Head of caudate nucleus (tissue), 42 donors: Measurements from ENCODE around the gene SSH2.

Experiments used
- DNase-seq, 42 donors: peaks; one replicate each; pipeline versions ENCODE4 v3.0.0 to v3.0.0-alpha.2; 2020 to 2021; ENCODE audit warnings: mixed read lengths in 7 of 42
- intact Hi-C: fragments of 100-400 bp; cut with DNase I; formaldehyde crosslinking; loops from one replicate; pipeline ENCODE4 v1.15.0; 2022

SSH2 gene

DNA sequence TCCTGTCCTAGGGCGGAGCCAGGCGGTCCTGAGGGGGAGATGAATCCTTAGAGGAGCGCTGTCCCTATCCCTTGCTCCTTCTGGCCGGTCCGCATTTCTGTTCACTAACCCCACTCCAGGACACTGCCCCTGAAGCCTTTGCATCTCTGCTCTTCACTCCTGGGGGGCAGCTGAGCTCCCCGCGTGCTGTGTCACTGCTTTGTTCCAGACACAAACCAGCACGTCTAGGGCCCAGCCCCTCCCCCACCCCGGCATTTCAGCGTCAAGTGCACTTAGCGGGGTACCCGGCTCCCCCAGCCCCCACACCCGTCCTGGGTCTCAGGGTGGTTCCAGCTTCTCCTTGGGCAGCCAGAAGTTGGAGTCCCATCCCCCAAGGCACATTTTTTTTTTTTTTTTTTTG, 316.2 kb downstream of the SSH2 start:
- intact Hi-C loops, result no loop called here
- peak in 2 of 42 donors; percentile 36 to 38 for DNase-seq

DNA sequence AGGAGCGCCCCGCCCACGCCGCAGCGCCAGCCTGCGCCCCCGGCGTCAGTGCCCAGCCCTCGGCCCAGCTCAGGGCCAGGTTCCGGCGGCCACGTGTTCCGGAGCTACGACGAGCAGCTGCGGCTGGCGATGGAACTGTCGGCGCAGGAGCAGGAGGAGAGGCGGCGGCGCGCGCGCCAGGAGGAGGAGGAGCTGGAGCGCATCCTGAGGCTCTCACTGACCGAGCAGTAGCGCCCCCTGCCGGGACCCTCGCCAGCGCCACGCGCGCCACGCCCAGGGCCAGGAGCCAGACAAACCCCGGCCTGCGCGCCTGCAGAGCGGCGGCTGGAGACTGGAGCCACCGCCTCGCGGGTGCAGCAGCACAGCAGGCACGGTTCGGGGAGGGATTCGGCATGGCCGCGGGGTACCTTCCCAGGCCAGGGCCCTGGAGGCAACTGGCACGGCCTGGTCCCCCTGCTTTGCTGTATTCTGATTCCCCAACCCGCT, 316.6 kb downstream of the SSH2 start:
- peak; percentile 86 to 98 (median 95) for DNase-seq
- intact Hi-C loops, result no loop called here

DNA sequence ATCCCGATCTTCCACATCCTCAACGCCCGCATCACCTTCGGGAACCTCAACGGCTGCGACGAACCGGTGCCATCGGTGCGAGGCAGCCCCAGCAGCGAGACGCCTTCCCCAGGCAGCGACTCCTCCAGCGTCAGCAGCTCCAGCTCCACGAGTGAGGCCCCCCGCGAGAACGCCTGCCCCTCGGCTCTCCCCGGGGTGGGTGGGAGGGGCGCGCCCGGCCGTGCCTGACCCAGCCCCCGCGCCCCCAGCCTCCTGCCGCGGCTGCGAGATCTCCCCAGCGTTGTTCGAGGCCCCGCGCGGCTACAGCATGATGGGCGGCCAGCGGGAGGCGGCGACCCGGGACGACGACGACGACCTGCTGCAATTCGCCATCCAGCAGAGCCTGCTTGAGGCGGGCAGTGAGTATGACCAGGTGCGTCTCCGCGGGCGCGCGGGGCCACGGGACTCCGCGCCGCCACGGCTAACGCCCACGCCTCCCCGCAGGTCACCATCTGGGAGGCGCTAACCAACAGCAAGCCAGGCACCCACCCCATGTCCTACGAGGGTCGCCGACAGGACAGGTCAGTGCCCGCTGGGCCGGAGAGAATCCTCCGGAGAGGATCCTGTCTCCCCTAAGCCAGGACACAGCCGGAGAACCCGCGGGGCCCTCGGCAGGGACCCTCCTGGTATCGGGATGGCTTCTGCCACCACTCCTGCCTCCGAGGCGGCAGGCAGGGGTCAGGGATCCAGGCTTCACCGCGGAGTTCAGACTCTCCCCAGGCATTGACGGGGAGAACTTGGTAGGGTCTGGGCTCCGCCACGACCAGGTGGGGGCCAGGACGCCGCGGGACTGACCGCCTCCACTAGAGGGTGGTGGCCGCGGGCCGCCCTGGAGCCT, 317.4 kb downstream of the SSH2 start:
- peak in 3 of 42 donors; percentile 5 to 45 (median 28) for DNase-seq
- intact Hi-C loops, result no loop called here

DNA sequence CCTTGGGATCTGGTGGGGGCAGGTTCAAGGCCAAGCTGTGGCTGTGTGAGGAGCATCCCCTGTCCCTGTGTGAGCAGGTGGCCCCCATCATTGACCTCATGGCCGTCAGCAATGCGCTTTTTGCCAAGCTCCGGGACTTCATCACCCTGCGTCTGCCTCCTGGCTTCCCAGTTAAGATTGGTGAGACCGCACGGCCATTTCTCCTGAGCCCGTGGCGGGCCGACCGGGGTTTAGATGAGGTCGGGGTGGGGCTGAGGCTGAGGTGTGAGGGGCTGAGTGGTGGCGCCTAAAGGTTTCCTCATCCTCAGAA, 318.0 kb downstream of the SSH2 start:
- intact Hi-C loops, result no loop called here

DNA sequence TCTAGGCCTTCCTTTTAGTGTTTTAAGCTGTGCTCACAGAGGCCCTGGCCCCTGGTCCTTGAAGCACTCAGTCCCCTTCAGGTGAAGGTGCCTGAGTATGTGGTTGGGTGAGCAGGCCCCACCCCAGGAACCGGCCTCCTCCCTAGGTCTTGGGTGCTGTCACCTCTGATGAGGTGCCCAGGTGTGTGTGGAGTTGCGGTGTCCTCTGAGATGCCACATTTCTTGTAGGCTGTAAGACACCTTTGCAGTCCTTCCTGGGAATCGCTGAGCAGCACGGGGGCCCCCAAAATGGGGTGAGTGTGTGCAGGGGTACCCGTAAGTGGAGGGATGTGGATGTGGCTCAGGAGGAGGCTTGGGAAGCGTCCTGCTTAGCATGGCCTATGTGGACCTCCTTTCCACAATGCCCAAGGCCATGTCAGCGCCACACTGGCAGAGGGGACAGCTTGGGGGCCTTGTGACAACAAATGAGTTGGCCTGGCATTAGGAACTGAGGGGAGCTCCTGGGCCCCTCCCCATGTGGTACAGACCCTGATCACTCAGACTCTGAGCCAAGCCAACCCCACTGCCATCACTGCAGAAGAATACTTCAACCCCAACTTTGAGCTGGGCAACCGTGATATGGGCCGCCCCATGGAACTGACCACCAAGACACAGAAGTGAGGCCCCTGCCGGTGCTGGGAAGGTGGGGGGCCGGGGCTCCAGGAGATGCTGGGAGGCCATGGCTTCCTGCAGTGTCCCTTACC, 318.5 kb downstream of the SSH2 start:
- peak in 1 of 42 donors; percentile 28 for DNase-seq
- intact Hi-C loops, result no loop called here

More for the DNA sequence above, 318.0 kb downstream of the SSH2 start:
- no peak for DNase-seq

DNA sequence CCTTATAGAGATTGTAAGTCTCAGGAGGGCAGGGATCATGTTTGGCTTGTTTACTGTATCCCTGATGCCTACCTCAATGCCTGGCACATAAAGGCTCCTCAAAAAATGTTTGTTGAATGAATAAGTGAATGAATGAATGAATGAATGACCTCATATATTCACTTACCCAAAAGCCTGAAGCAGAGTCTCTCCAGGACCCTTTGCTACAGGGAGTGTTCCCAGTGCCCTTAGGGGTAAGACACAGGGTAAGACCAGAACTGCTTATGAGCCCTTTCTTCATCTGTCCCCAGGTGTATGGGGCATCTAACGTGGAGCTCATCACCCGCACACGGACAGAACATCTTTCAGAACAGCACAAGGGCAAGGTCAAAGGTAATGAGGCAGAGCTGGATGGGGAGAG, 319.6 kb downstream of the SSH2 start:
- intact Hi-C loops, result no loop called here
- DNase-seq, result peak in 1 of 42 donors; percentile 0

DNA sequence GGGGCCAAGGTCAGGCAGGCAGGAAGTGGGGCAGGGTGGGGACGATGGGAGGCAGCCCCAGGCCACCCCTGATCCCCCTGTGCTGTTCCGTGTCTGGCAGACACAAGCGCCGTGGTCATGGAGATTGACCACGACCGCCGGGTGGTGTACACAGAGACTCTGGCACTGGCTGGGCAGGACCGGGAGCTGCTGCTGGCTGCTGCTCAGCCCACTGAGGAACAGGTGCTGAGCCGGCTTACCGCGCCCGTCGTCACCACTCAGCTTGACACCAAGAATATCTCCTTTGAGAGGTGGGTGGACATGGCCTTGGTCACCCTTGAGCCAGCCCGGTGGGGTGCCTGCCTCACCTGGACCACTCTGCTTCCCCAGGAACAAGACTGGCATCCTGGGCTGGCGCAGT, 321.0 kb downstream of the SSH2 start:
- intact Hi-C loops, result no loop called here
- DNase-seq, result peak in 1 of 42 donors; percentile 16

GRCh38 chr17:29607557-29608195, 322.4 kb downstream of the SSH2 start:
- no peak for DNase-seq
- intact Hi-C loops, result no loop called here

- DNase-seq, result no peak
- intact Hi-C loops, result no loop called here
Observed at GRCh38 chr17:29603109-29603674, 326.8 kb downstream of the SSH2 start.

- intact Hi-C loops, result no loop called here
Observed at GRCh38 chr17:29597361-29598172, 332.5 kb downstream of the SSH2 start.

DNA sequence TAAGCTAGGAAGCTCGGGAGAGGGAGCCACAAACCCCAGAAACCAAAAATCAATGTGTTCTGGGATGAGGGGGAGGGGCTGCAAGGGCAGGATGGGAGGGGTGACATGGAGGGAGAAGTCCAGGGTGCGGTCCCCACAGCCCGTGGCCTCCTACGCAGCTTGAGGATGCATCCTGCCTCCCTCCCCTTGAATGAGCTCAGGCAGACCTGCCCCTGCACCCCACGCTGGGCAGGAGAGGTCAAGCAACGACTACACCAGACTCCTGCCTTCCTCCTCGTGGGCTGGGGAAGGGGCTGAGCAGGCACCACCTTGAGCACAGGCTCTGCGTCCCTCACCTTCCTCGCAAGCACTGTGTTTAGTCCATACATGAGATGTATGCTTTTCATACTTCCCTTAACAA, 333.2 kb downstream of the SSH2 start:
- DNase-seq, result peak in 2 of 42 donors; percentile 2
- intact Hi-C loops, result no loop called here

More at GRCh38 chr17:29597361-29598172, 332.5 kb downstream of the SSH2 start:
- peak in 5 of 42 donors; percentile 2 to 16 (median 10) for DNase-seq

DNA sequence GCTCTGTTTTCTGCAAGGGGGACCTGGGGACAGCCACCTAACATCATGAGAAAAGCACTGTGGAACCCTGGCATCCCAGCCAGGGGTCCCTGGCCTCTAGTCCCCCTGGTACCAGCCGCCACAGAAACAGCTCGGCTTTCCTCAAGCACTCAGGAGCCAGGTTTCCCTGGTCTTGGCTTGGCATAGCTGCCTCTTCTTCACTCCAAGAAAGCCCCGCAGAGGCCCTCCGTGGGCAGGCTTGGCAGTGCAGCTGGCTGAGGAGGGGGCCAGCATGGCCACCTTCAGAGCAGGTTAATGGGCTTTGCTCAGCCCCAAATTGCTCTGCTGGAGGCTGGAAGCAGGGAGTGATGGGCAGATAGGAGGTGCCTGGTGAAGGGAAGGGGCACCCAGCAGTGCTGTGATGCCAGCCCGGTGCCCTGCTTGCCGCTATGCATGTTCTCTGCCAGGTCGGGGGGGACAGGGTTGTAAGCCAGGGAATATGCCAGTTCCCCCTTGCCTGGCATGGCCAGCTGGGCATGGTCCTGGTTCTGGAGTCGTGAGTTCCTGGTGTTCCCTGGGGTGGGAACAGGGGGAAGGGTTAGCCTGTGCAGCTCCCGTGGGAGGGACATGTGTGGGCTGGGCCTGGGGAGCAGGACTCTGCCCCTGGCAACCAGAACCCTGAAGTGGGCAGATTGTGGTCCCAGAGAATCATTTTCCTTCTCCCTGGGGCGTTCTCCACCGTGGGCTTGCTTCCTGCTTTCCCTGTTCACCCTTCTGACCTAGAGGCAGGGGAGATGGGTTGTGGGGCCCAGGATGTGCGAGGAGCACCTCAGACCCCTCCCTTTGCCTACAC, 333.9 kb downstream of the SSH2 start:
- peak in 5 of 42 donors; percentile 2 to 19 (median 6) for DNase-seq
- intact Hi-C loops, result no loop called here

DNA sequence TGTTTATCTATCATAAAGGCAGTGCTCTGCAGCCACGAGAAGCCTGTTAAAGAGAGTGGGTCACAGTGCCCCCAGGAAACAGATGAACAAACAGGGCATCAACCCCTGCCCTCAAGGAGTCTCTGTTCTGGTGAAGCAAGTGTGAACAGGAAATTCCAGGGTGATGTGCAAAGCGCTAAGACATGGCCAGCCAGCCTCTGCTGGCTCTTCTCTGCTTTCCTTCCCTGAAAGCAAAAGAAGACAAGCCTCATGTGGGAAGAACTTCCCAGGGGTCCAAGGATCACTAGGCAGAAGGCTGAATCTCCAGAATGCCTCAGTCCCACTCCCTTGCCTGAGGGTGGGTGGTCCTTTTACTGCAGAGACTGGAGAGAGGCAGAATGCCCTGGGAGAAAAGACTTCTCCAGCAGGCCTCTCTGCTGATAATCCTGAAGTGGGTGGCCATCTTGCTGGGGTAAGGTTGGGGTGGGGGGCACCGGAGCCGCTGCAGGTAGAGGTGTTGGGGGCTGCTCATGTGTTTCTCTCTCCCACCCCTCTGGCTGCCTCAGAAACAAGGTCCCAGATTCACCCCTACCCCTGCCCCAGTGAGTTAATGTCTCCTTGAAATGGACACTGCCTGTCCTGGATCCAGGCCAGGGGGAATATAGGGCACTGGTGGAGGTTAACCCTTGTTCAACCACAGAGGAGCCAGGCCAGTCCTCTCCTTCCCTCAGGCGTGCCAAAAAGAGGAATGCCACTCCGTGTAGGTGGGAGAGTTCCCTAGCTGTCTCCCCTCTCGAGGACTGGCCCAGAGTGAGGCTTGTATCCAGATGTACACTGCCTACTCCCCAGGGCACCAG, 334.7 kb downstream of the SSH2 start:
- intact Hi-C loops, result no loop called here
- DNase-seq, result peak in 3 of 42 donors; percentile 3 to 7 (median 4)

DNA sequence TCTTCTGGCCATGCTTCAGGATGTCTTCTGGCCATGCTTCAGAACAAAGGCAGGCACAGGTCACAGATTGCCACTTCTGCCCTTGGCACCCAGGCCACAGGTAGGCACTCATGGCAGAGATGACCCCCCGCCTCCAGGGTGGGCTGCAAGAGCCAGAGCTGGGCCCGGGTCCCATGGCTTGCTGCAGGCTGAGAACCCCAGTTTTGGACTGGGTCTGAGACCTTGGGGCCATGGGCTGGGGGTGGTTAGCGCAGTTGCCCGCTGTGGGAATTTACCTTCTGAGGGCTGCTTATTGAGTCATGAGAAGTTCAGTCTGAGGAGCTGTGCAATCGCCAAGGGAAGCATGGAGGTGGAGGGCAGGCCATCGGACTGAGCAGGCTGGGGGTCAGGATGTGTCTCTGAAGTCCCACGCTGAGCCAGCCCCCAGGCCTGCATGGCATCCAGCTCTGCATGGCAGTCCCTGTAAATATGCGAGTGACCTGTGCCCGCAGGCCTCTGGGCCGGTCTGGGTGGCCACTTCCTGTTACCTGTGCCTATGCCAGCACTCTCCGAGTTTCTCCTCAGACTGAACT, 335.4 kb downstream of the SSH2 start:
- DNase-seq, result peak in 7 of 42 donors; percentile 2 to 16 (median 7)
- intact Hi-C loops, result no loop called here

GRCh38 chr17:29593591-29594518, 336.2 kb downstream of the SSH2 start:
- intact Hi-C loops, result no loop called here
- DNase-seq, result peak in 14 of 42 donors; percentile 24 to 69 (median 32)
